Duodenal mucosa (tissue), 2 donors: ENCODE results near the gene MYOC.
"Not testable (repeated sequence)": the region's sequence is repeated elsewhere in the genome, so short reads cannot be mapped to it uniquely, and the experiment has no call there.

Experiments
- H3K27ac ChIP-seq: one replicate; pipeline ENCODE4 v1.7.0; 2013; ENCODE audit warnings: low read depth, low read length
- H3K27me3 ChIP-seq, 2 donors: one replicate each; pipeline ENCODE4 v1.7.0; 2013; ENCODE audit warnings: low read length in 2 of 2, control low read depth in 1 of 2; ENCODE audit not compliant: insufficient read depth in 2 of 2, control insufficient read depth in 1 of 2
- H3K36me3 ChIP-seq, 2 donors: one replicate each; pipeline ENCODE4 v1.7.0; 2013; ENCODE audit warnings: low read length in 2 of 2, control low read depth in 1 of 2; ENCODE audit not compliant: insufficient read depth in 2 of 2, control insufficient read depth in 1 of 2
- H3K4me1 ChIP-seq, 2 donors: one replicate each; pipeline ENCODE4 v1.7.0; 2013; ENCODE audit warnings: low read length in 2 of 2, control low read depth in 1 of 2; ENCODE audit not compliant: insufficient read depth in 2 of 2, control insufficient read depth in 1 of 2
- H3K4me3 ChIP-seq, 2 donors: one replicate each; pipeline ENCODE4 v1.7.0; 2013; ENCODE audit warnings: low read length in 2 of 2, low read depth in 1 of 2
- H3K9ac ChIP-seq, 2 donors: one replicate each; pipeline ENCODE4 v1.7.0; 2013; ENCODE audit warnings: low read length in 2 of 2, low read depth in 1 of 2
- H3K9me3 ChIP-seq, 2 donors: one replicate each; pipeline ENCODE4 v1.7.0; 2013; ENCODE audit warnings: low read length in 2 of 2, control low read depth in 1 of 2; ENCODE audit not compliant: control insufficient read depth in 1 of 2

MYOC gene

DNA sequence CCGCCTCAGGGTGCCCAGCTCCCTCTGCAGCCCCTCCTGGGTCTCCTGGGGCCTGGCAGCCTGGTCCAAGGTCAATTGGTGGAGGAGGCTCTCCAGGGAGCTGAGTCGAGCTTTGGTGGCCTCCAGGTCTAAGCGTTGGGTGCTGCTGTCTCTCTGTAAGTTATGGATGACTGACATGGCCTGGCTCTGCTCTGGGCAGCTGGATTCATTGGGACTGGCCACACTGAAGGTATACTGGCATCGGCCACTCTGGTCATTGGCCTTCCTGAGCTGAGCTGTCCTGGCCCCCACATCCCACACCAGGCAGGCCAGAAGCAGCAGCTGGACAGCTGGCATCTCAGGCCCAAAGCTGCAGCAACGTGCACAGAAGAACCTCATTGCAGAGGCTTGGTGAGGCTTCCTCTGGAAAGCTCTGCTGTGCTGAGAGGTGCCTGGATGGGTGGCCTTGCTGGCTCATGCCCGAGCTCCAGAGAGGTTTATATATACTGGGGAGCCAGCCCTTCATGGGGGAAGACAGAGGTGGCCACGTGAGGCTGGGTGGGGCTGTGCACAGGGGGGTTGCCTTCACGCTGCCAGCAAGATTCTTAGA, at the start of gene MYOC:
TSS of gene MYOC (minus strand) at position 455 of the 589 bp plus-strand sequence. CDS start at position 378, 77 bp downstream.
- H3K4me3 ChIP-seq = no peak within 1 kb of the TSS
- H3K9me3 ChIP-seq = no peaks in the 10 kb centered on the region
- H3K9ac ChIP-seq = no peak within 1 kb of the TSS
- no peaks in the 10 kb centered on the region for H3K27me3 ChIP-seq
- peaks cover 5% of the 10 kb centered on the region in 2 donors for H3K4me1 ChIP-seq
- H3K27ac ChIP-seq = no peak within 1 kb of the TSS
- no peaks in the 10 kb centered on the region for H3K36me3 ChIP-seq

- no peak overlapping the region for H3K4me3 ChIP-seq
- no peak overlapping the region for H3K27ac ChIP-seq
- no peaks in the 10 kb centered on the region for H3K4me1 ChIP-seq
- no peaks in the 10 kb centered on the region for H3K9me3 ChIP-seq
- peaks cover 0 to 11% of the 10 kb centered on the region in 2 donors for H3K36me3 ChIP-seq
- no peak overlapping the region for H3K9ac ChIP-seq
- H3K27me3 ChIP-seq = no peaks in the 10 kb centered on the region
Observed at GRCh38 chr1:171699531-171699930, 47.0 kb upstream of the MYOC start.

- not testable (repeated sequence) for H3K27ac ChIP-seq, H3K27me3 ChIP-seq, H3K9ac ChIP-seq, H3K36me3 ChIP-seq, H3K4me1 ChIP-seq, H3K9me3 ChIP-seq, H3K4me3 ChIP-seq
Observed at GRCh38 chr1:171695772-171696171, 43.3 kb upstream of the MYOC start.

DNA sequence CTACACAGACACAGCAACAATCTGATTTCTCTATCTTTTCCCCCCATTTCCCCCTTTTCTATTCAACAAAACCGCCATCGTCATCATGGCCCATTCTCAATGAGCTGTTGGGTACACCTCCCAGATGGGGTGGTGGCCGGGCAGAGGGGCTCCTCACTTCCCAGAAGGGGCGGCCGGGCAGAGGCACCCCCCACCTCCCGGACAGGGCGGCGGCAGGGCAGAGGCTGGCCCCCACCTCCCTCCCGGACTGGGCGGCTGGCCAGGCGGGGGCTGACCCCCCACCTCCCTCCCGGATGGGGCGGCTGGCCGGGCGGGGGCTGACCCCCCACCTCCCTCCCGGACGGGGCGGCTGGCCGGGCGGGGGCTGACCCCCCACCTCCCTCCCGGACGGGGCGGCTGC, 41.1 kb upstream of the MYOC start:
- H3K9me3 ChIP-seq, H3K27me3 ChIP-seq, H3K4me3 ChIP-seq, H3K4me1 ChIP-seq, H3K9ac ChIP-seq, H3K36me3 ChIP-seq, H3K27ac ChIP-seq: not testable (repeated sequence)

DNA sequence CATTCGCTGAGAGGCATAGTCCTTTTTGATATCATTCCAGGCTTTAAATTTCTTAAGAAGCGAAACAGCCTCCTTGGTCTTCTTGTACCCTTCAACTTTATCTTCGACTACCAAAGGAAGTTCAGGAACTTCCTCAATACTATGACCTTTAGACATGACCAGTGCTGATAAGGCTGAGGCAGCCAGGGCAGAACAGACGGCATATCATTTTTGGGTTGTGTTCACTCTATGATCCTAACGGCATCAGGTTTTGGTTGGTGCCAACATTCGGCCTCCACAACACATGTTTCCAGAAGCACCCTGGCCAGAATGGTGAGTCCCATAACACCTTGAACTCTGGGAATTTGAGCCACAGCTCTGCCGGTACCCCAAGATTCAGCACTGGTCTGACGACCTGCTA, 31.4 kb upstream of the MYOC start:
- Histone ChIP-seq H3K36me3 (no peaks in the 10 kb centered on the region), H3K4me3 (no peak overlapping the region), H3K9me3 (no peaks in the 10 kb centered on the region), H3K27me3 (no peaks in the 10 kb centered on the region), H3K9ac (no peak overlapping the region), H3K27ac (no peak overlapping the region), H3K4me1 (peaks cover 0 to 8% of the 10 kb centered on the region in 2 donors)

DNA sequence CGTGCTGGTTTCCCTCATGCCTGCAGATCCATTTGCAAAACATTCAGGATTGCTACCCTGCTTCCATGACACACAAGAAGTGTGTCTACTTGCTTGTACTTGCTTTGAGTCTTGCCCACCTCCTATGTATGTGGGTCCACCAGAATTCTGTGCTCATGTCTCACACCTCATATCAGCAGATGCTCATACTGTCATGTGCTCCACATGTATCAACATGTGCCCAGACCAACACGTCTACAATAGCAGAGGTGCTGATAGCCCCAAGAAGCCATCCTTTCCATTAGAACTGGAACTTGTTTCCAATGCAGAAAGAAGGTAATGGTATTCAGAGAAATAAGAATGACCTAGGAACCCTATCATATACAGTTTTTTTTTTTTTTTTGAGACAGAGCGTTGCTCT, 27.9 kb upstream of the MYOC start:
- Histone ChIP-seq H3K4me3 (no peak overlapping the region), H3K36me3 (no peaks in the 10 kb centered on the region), H3K4me1 (peaks cover 0 to 8% of the 10 kb centered on the region in 2 donors), H3K9me3 (no peaks in the 10 kb centered on the region), H3K27me3 (no peaks in the 10 kb centered on the region), H3K9ac (no peak overlapping the region), H3K27ac (no peak overlapping the region)

GRCh38 chr1:171676823-171677222, 24.3 kb upstream of the MYOC start:
- Histone ChIP-seq H3K4me3 (no peak overlapping the region), H3K4me1 (no peaks in the 10 kb centered on the region), H3K27ac (no peak overlapping the region), H3K27me3 (no peaks in the 10 kb centered on the region), H3K9ac (no peak overlapping the region), H3K9me3 (no peaks in the 10 kb centered on the region), H3K36me3 (no peaks in the 10 kb centered on the region)

DNA sequence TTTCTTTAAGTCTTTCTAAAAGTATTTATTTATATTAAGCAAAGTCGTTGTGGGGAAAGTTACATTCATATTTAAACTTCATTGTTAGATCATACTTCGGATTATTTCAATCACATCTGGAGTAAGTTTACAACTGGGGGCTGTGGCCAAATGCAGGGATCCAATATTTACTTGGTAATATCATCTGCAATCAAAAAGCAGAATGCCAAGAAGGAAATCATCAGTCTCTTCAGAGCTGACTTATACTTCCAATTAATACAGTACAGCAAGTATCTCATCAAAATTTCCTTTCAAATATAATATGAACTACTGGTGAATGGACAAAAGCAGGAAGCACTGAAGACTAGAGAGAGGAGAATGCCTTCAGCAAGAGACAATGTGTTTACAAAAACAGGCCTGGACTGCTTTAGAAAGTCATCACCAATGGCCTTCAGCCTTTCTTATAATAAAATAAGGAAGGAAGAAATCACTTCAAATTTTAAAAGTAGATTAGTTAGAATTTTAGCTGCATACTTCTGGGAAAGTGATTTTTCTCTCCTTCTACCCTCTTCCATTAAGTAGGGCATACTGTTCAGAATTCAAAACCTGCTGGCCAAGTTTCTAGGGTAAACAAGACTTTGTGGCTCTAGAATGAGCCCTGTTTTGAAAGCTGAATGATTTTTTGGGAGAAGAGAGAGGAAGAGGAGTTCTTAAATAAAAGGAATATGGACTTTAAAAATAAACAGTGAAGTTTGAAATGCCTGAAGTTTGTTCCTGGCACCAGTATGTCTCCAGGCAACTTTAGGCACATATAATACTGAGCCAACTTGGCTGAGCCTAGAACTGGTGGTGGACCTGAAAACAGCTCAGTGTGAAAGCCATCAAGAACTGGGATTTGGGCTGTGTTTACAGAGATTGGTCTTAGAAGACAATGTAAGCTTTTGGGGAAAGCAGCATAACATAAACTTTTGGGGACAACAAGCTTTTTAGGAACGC, 22.2 kb upstream of the MYOC start:
- no peaks in the 10 kb centered on the region for H3K27me3 ChIP-seq
- no peaks in the 10 kb centered on the region for H3K36me3 ChIP-seq
- H3K4me1 ChIP-seq = no peaks in the 10 kb centered on the region
- H3K9ac ChIP-seq = no peak overlapping the region
- no peak overlapping the region for H3K27ac ChIP-seq
- no peaks in the 10 kb centered on the region for H3K9me3 ChIP-seq
- no peak overlapping the region for H3K4me3 ChIP-seq

DNA sequence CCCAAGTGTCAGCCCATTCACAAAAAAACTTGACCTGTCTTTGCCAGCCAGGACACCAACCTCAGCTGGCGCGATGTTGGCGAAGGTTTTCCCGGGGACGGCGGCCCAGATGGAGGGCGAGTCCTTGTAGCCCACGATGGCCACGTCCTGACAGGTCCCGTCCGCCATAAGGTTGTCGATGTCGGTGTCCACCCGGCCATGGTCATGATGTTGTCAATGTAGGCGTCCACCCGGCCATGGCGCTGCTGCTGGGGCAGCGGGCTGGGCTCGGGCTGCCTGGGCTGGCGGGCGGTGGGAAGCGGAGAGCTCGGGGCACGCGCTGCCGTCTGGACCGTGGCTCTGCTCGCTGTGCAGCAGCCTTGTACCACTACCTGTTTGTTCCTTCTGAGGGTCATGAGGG, 18.3 kb upstream of the MYOC start:
- no peak overlapping the region for H3K9ac ChIP-seq
- H3K36me3 ChIP-seq = no peaks in the 10 kb centered on the region
- H3K4me1 ChIP-seq = no peaks in the 10 kb centered on the region
- no peak overlapping the region for H3K4me3 ChIP-seq
- H3K27ac ChIP-seq = no peak overlapping the region
- H3K27me3 ChIP-seq = no peaks in the 10 kb centered on the region
- H3K9me3 ChIP-seq = no peaks in the 10 kb centered on the region

- Histone ChIP-seq H3K27me3 (no peaks in the 10 kb centered on the region), H3K4me1 (no peaks in the 10 kb centered on the region), H3K9ac (no peak overlapping the region), H3K4me3 (no peak overlapping the region), H3K9me3 (no peaks in the 10 kb centered on the region), H3K27ac (no peak overlapping the region), H3K36me3 (no peaks in the 10 kb centered on the region)
Observed at GRCh38 chr1:171668372-171668771, 15.9 kb upstream of the MYOC start.
